Caki2 (cell line): ENCODE measurements around the gene PI4KA. TPM values are rescaled to one million over a fixed set of nuclear protein-coding genes. Genes with fewer than 3 reads are reported as not detected.
"Not testable (repeated sequence)": the region's sequence is repeated elsewhere in the genome, so short reads cannot be mapped to it uniquely, and the experiment has no call there.

Experiments
- DNase-seq: peaks from one replicate; pipeline ENCODE4 v3.0.0-alpha.2; 2015; ENCODE audit warnings: low read depth
- in situ Hi-C: cut with HindIII; loops from 2 replicates; pipeline ENCODE4 v1.10.0; 2016; ENCODE audit warnings: low sequenced_read_pairs, low pct_unique_long_range_greater_than_20kb, mixed read lengths
- total RNA-seq: library from RNA; depleted of rRNA; stranded (reverse); fragments of >200 nt; shearing (Covaris generic); gene quantifications from 2 replicates; pipeline ENCODE4 v1.2.3, GENCODE V29; 2014; ENCODE audit warnings: low replicate concordance

Gene PI4KA
- total RNA-seq, 1 experiment from 2014 or later = 29.9 TPM

DNA sequence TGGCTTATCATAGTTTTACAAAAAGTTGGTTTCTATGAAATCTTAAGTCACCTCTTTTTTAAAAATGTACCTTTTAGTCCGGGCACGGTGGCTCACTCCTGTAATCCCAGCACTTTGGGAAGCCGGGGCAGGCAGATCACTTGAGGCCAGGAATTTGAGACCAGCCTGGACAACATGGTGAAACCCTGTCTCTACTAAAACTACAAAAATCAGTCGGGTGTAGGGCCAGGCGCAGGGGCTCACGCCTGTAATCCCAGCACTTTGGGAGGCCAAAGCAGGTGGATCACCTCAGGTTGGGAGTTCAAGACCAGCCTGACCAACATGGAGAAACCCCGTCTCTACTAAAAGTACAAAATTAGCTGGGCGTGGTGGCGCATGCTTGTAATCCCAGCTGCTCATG is 158.8 kb downstream of the PI4KA start:
- in situ Hi-C loops, DNase-seq: not testable (repeated sequence)

DNA sequence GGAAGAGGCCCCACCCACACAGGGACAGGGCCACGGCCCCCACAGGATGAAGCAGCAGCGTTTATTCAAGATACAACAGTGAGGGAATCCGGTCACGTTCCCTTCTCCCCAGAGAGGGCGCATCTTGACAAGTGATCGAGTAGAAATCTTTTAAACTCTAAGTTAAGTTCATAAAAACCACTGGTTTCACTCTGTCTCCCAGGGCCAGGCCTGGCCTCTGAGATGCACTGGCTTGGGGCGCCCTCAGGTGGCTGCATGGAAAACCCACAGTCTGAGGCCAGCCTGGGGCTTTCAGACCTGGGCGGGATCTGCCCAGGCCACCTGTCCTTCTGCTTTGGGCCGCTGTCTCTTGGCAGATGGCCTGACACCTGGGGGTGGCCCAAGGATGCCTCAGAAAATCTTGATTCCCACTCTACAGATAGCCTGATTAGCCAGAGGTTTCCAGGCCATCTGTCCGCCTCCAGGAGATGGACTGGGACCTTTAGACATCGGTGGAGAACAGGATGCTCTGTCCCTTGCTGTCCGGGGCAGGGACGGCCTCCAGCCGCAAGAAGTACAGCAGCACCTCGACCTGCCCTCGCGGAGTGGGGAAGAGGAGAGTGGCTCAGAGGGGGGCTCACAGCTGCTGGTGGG is 161.0 kb downstream of the PI4KA start:
- in situ Hi-C loops = not testable (repeated sequence)
- peak; percentile 87 for DNase-seq

DNA sequence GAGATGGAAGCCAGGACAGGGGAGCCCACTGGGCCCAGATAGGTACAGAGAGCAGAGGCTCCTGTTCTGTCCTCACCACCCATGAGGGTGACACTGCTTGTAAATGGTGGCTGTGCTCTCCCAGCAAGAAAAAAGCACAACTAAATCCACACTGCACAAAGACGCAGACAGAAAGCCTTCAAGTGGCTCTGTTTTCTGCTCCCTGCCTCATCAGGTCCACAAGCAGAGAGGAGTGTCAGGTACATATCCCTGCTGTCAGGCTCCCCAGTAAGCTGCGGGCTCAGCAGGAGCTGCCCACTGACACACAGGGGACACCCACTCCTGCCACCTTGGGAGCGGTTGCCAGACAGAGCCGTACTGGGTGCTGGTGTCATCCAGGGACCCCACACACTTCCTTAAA is 162.6 kb downstream of the PI4KA start:
- DNase-seq, in situ Hi-C loops: not testable (repeated sequence)

DNA sequence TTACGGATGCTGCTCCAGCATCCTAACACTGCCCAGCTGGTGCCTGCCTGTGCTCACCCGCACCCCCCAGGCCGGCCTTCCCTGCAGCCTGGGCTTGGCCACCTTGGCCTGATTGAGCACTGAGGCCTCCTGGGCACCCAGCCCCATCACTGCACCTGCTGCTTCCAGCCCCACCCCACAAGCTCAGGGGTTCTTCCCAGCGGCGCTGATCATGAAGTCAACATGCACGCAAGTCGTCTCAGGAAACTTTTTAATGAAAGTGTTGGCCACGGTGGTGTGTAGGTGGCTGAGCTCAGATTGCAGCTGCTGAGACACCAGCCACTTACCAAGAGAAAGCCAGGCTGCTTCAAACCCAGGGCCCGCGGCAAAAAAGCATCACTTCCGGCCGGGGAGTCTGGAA is 163.4 kb downstream of the PI4KA start:
- in situ Hi-C loops, DNase-seq: not testable (repeated sequence)

DNA sequence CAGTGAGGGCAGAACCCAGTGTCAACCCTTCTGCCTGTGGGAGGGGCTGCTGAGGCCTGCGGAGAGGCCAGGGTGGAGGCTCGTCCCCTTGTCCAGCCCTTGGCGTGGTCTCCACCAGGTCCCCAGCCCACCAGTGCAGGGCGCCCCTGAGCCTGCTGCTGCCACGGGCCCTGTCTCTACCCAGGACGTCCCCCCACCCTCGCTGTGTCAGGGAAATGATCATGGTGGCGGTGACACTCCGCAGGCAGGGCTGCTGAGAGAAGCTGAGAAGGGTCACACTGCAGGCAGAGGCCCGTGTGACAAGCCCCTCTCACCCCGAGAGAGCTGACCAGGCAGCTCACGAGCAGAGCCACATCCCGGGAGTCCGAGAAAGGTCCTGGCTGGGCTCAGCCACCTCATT is 164.4 kb downstream of the PI4KA start:
- DNase-seq, in situ Hi-C loops: not testable (repeated sequence)

DNA sequence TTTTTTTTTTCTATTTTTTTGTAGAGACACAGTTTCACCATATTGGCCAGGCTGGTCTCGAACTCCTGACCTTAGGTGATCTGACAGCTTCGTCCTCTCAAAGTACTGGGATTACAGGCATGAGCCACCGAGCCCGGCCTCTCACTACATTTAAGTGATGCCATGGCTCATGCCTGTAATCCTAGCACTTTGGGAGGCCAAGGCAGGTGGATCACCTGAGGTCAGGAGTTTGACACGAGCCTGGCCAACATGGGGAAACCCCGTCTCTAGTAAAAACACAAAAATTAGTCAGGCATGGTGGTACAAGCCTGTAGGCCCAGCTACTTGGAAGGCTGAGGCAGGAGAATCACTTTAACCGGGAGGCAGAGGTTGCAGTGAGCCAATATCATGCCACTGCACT is 165.7 kb downstream of the PI4KA start:
- in situ Hi-C loops, DNase-seq: not testable (repeated sequence)

DNA sequence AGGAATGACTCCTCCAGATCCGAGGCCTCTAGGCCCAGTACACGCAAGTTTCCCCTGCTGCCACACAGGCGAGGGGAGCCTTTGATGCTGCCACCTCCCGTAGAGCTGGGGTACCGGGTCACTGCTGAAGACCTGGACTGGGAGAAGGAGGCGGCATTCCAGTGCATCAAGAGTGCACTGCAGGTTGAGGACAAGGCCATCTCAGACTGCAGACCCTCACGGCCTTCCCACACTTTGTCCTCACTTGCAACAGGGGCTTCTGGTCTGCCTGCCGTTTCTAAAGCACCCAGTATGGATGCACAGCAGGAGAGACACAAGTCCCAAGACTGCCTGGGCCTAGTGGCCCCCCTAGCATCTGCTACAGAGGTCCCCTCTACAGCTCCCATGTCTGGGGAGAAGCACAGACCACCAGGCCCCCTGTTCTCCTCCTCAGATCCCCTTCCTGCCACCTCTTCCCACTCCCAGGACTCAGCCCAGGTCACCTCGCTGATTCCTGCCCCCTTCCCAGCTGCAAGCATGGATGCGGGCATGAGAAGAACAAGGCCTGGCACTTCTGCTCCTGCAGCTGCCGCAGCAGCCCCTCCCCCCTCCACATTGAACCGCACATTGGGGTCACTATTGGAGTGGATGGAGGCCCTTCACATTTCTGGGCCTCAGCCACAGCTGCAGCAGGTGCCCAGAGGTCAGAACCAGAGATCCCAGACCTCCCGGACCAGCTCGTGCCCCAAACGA is 167.9 kb downstream of the PI4KA start:
- in situ Hi-C loops = not testable (repeated sequence)

DNA sequence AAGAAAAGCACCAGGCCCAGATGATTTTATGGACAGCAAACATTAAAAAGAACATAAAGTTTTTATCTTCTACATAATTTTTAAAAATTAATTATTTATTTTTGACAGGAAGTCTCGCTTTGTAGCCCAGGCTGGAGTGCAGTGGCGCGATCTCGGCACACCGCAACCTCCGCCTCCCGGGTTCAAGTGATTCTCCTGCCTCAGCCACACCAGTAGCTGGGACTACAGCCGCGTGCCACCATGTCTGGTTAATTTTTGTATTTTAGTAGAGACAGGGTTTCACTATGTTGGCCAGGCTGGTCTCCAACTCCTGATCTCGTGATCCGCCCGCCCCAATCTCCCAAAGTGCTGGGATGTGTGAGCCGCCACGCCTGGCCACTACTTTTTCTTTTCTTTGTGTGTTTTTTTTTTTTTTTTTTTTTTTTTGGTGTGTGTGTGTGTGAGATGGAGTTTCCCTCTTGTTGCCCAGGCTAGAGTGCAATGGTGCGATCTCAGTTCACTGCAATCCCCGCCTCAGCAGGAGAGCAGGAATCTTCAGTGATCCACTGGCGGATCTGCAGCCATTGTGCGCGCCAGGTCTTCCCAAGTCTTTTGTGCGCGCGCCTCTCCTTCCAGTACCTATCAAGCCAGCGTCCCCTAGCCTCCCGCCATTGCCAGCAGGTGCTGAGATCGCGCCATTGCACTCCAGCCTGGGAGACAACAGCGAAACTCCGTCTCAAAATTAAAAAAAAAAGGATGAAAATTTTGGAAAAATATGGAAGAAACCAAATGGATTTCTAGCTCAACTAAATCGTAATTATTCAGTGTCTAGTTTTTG is 171.0 kb downstream of the PI4KA start:
- in situ Hi-C loops, DNase-seq: not testable (repeated sequence)

More for the DNA sequence above, 167.9 kb downstream of the PI4KA start:
- DNase-seq = not testable (repeated sequence)

DNA sequence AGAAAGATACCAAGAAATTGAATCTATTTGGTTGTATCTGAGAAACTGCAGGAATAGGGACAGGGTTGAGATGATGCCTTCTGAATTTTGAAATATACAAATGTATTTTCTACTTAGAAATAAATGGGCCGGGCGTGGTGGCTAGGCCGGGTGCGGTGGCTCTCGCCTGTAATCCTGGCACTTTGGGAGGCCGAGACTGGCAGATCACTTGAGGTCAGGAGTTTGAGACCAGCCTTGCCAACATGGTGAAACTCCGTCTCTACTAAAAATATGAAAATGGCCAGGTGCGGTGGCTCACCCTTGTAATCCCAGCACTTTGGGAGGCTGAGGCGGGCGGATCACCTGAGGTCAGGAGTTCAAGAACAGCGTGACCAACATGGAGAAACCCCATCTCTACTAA is 172.8 kb downstream of the PI4KA start:
- in situ Hi-C loops, DNase-seq: not testable (repeated sequence)

DNA sequence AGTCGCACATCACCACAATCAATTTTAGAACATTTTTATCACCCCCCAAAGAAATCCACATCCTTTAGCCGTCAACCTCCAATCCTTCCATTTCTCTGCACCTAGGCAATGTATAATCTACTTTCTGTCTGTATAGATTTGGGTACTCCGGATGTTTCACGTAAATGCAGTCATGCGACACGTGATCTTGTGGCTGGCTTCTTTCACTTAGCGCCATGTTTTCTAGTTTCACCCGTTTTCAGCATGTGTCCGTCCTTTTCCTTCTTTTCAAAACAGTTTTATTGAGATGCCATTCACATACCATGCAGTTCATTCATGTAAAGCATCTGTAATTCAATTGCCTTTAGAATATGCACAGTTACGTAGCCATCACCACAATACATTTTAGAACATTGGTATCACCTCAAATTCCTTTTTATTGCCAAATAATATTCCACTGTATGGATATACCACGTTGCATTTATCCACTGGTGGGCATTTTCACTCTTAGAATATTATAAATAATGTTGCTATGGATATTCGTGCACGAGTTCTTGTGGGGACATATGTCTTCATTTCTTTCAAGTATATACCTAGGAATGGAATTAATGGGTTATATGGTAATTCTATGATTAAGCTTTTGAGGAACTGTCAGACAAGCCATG is 179.7 kb downstream of the PI4KA start:
- in situ Hi-C loops, DNase-seq: not testable (repeated sequence)

DNA sequence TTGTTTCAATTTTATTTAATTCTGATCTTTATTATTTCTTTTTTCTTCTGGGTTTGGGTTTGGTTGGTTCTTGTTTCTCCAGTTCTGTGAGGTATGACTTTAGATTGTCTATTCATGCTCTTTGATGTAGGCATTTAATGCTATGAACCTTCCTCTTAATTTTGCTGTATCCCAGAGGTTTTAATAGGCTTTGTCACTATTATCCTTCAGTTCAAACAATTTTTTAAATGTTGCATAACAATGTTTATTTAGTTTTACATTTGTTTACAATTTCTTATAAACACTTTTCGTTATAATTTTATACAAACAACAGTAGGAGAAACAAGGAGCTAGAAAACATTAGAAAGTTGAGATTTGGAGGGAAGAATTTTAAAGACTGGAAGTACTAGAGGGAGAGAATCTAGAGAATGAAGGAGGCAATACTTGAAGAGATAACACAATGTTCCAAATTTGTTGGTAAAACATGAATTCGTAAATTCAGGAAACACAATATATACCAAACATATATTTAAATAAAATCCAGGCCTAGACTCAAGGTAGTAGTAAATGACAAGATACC is 180.8 kb downstream of the PI4KA start:
- in situ Hi-C loops = no loop called here

DNA sequence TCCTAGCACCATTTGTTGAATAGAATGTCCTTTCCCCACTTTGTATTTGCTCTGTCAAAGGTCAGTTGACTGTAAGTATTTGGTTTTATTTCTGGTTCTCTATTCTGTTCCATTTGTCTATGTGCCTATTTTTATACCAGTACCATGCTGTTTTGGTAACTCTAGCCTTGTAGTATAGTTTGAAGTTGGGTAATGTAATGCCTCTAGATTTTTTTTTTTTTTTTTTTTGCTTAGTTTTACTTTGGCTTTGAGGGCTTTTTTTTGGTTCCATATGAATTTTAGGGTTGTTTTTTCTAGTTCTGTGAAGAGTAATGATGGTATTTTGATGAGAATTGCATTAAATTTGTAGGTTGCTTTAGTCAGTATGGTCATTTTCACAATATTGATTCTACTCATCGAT is 183.0 kb downstream of the PI4KA start:
- in situ Hi-C loops, DNase-seq: not testable (repeated sequence)

More for the DNA sequence above, 180.8 kb downstream of the PI4KA start:
- DNase-seq = no peak

DNA sequence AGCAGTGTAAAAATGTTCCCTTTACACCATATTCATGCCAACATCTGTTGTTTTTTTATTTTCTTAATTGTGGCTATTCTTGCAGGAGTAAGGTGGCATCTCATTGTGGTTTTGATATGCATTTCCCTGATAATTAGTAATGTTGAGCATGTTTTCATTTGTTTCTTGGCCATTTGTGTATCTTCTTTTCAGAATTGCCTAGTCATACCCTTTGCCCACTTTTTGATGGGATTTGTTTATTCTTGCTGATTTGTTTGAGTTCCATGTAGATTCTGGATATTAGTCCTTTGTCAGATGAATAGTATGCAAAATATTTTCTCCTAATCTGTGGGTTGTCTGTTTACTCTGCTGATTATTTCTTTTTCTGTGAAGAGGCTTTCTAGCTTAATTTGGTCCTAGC is 183.6 kb downstream of the PI4KA start:
- DNase-seq = no peak
- in situ Hi-C loops = no loop called here

DNA sequence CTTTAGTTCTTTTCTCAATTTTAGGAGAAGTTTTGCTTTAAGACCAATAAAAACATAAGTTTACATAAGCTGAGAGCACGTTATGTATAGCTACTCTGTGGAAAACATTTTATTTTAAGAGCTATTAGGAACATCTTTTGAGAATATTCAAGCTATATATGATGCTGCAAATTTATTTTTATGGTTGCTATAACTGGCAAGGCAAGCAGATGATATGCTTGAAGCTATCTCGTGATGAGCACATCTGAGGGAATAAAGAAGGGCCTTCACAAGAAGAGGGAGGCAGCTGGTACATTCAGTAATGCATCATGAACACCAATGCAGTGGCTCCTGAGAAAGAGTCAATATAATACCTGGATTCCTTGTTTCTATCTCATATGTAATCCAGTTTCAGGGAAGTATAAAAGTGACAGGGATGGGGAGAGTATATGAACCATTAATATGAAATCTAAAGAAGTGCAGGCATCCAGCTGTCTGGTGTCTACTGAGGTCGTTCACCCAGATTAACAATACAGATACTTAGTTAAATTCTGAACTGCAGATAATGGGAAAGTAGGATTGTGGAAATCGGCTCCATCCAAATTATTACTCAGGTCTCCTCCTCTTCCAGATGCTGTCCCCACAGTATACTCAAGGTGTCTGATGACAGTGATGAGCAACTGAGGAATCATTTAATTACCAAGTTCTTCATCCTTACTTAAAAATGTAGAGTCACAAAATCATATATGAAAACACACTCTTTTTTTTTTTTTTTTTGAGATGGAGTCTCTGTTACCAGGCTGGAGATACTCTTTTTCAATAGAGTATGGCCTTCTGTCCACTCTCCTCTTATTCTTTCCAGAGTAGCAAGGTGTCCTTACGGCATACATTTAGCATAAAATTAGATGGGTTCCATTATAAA is 185.1 kb downstream of the PI4KA start:
- in situ Hi-C loops = no loop called here

DNA sequence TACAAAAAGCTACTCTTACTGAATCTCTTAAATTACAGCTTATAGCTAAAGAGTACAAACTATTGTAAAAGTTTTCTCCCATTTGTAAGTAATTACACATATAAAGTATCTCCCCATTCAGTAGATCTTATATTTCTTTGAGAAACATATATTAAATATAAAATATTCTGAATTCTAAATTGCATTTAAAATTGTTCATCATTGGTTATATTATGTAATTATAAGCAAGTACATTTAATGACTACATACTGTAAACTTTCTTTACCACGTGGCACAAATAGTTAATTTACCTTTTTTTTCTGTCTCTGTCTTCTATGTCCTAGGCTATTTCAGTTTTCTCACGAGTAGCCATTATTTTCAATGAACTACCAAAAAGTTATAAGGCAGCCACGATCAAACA is 185.9 kb downstream of the PI4KA start:
- in situ Hi-C loops = no loop called here

More for the DNA sequence above, 185.1 kb downstream of the PI4KA start:
- no peak for DNase-seq

DNA sequence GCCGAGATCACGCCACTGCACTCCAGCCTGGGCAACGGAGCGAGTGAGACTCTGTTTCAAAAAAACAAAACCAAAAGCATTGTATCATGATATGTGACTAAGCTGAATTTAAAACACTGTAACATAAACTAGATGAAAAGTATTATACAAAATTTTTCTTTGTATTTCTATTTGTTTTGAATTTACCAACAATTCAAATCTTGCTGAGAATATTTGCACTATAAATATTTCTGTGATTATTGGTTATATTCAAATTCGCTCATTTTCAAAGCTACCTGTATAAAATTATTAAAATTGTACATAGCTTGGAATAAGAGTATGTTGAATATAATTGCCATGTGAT is 186.6 kb downstream of the PI4KA start:
- no peak for DNase-seq
- in situ Hi-C loops = no loop called here

More for the DNA sequence above, 185.9 kb downstream of the PI4KA start:
- DNase-seq = no peak

DNA sequence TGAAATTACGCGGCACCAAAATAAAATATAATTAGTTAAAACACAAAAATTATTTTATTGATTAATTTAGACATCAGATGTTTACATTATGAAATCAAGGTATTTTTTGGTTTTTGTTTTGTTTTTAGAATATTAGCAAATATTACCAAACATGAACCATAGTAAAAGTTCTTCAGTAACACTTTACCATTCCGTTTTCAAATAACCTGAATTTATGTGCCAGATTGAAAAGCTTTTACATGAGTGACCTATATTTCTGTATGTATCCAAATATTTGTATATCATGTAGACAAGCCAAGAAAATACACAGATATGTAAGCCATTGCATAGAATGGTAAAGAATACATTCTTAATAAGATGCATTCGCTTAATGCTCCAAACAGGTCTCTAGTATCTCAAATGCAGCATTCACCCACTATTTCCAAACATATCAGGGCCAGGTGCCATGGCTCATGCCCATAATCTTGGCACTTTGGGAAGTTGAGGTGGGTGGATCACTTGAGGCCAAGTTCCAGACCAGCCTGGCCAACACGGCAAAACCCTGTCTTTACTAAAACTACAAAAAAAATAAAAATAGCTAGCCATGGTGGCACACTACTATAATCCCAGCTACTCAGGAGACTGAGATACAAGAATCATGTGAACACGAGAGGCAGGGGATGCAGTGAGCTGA is 187.1 kb downstream of the PI4KA start:
- in situ Hi-C loops = no loop called here

More for the DNA sequence above, 187.1 kb downstream of the PI4KA start:
- no peak for DNase-seq
